HG02852 (cell line): Measurements from ENCODE around the gene TMEM176A.
"Not testable (repeated sequence)": the region's sequence is repeated elsewhere in the genome, so short reads cannot be mapped to it uniquely, and the experiment has no call there.

Source experiments
- ATAC-seq: cut with Tn5 transposase; IDR thresholded peaks from one replicate; pipeline ENCODE4 v1.9.1; 2021; ENCODE audit warnings: mild to moderate bottlenecking, moderate library complexity; ENCODE audit not compliant: unreplicated experiment

Gene TMEM176A, protein sequence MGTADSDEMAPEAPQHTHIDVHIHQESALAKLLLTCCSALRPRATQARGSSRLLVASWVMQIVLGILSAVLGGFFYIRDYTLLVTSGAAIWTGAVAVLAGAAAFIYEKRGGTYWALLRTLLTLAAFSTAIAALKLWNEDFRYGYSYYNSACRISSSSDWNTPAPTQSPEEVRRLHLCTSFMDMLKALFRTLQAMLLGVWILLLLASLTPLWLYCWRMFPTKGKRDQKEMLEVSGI

DNA sequence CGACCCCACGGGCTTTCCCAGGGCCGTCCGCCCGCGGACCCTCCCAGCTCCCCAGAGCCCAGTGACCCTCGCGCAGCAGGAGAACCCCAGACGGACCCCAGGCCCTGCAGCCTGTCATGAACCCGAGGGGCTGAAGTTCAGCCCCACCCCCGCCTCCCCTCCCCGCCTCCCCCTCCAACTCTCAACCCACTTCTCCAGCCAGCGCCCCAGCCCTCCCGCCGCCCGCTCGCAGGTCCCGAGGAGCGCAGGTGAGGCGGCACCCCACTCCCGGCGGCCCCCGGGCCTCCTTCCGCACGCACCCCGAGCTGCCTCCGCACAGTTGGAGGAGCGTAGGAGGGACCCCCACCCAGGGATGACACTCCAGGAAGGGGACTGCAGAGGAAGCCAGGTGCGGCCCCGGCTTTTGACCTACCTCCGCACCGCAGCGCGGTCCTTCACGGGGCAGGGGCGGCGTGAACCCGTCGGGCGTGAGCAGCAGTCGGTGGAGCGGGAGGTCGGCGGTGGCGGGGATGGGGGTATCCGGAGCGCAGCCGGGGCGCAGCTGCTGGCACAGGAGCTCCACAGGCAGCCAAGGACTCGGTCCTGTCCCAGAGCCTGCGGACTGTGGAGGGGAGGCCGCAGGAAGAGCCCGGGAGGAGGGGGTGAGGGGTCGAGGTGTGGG, at the start of gene TMEM176A:
Gene TMEM176A, plus strand, starts transcription at position 189 of the 661 bp plus-strand sequence. CDS start 782 bp downstream, outside the sequence.
- ATAC-seq = no peak

DNA sequence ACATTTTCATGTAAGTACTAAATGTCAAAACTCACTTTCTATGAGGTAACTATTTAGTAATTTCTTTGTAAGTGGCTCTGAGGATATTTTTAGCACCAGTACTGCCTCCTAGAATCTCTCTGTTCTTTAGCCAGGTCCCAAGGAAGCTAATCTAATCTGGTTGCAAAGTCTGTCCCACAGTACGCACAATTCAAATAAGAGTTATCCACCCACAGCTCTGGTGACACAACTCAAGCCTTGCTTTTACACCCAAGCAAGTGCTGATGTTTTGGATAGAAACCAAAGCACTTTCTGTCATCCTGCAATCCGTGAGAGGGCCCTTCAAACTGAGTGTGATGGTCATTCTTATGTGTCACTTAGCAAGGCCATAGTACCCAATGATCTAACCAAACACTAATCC, 48.9 kb upstream of the TMEM176A start:
- no peak for ATAC-seq

DNA sequence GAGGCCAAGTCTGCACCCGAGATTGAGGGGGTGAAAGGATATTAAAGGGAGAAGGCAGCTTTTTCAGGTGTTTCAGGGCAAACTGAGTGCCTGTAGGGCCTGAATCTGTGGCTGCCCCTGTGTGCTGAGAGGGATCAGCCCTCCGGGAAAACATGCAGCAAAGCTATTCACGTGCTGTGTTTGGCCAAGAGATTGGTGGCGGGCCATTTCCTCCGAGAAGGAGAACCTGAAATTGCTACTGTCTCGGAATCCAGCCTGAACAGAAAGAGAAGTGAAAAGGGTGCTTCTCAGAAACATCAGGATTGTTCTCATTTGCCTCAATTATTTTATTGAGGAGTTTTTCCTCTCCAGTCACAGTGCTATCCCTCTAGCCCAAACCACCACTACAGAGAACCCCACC, 47.3 kb upstream of the TMEM176A start:
- no peak for ATAC-seq

DNA sequence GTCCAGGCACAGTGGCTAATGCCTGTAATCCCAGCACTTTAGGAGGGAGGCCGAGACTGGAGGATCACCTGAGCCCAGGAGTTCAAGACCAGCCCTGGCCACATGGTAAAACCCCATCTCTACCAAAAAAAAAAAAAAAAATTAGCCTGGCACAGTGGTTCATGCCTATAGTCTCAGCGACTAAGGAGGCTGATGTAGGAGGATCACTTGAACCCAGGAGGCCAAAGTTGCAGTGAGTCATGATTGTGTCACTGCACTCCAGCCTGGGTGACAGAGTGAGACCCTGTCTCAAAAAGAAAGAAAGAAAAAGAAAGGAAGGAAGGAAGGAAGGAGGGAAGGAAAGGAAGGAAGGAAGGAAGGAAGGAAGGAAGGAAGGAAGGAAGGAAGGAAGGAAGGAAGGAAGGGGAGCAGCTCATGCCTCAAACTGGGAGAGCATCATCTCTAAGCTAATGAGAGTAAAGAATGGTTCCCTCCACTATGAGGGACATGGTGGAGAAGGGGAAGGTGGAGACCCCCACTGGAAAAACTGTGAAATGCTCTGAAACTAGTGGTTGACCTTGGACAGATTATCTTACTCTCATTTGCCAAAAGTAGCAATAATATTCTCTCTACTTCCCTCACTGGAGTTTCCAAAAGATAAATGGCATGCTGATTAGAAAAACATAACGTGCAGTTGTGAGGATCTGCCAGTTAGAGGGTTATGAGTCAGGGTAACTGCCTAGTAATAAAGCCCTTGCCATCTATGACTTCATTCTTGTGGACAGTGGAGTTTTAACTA, 46.6 kb upstream of the TMEM176A start:
- no peak for ATAC-seq

DNA sequence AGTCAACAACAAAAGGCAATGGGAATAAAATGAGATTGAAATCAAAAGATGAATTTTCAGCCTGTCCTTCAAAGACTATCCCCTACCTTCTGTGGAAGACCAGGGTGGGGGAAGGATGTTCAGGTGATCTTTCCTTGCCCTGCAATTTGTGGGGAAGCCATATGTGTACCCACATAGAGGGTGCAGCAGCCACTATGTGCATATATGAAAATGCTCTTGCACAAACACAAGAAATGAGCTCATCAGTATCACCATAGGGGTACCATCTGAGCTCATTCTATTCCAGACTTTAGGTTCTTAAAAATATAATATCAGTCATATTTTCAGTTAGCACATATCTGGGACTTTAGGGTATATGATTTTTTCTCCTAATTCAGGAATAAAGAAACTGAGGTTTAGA, 45.6 kb upstream of the TMEM176A start:
- no peak for ATAC-seq

DNA sequence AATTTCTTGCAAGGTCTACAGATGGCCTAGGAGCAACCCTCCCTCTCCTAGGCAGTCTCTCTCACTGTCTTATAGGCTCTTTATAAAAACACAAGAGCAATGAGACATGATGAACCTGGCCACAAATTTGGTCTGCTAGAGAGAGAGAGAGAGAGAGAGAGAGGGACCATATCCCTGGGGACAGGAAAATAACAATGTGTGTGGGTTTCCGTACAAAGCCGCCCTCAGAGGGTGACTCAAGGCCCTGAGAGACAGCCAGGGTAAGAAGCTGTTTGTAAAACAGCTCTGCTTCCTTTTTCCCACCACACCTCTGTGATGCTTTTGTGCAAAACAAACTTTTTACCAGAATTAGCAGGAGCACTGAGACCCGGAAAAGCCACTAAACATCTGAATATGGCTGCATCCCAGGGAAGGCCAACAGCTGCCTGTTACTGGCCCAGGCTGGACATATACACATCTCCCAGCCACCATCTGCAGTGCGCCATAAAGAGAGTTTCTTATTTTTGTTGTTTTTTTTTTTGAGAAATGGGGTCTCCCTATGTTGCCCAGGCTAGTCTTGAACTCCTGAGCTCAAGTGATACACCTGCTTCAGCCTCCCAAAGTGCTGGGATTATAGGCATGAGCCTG, 45.0 kb upstream of the TMEM176A start:
- peak; percentile 53 for ATAC-seq

DNA sequence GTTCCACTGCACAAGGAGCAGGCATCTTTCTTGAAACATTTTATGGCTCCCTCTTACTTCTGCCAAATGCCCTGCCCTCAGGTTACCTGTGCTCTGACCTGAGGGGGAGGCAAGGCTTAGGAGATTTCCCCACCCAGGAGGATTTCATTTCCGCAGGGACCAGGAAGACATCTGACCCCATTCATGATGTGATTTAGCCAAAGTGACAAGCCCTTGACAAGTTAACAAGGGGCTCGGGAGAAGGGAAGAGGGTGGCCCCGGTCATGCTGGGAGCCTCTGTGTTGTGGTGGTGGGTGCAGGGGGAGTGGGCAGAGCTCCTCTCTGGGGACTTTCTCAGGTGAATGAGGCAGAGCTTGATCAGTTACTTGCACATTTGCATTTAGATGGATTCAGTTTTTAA, 44.4 kb upstream of the TMEM176A start:
- no peak for ATAC-seq

DNA sequence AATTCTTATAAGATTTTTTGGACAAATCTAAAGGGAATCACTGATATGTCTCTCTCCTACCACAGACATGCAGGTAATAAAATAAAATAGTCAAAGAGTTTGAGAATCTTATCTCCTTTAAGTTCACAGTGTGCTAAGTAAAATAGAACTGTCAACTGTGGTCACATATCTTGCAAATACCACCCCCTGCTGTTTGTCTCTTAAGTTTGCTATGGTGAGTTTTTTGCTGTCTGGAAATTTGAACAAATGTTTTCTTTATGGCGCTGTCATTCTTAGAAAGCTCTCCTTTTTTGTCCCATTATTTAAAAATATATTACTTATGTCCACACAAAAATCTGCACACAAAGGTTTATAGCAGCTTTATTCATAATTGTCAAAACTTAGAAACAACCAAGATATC, 43.7 kb upstream of the TMEM176A start:
- no peak for ATAC-seq

DNA sequence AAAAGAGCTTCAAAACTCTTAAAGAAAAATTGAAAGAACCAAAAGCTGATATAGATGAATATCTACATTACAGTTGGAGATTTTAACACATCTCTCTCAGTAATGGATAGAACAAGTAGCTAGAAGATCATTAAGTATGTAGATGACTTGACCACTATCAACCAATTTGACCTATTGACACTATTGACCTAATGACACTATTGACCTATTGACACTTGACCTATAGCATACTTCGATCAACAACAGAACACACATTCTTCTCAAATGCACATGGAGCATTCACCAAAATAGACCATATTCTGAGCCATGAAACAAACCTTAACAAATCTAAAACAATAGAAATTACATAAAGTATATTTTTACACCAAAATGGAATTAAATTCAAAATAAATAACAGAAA, 41.1 kb upstream of the TMEM176A start:
- ATAC-seq = no peak

DNA sequence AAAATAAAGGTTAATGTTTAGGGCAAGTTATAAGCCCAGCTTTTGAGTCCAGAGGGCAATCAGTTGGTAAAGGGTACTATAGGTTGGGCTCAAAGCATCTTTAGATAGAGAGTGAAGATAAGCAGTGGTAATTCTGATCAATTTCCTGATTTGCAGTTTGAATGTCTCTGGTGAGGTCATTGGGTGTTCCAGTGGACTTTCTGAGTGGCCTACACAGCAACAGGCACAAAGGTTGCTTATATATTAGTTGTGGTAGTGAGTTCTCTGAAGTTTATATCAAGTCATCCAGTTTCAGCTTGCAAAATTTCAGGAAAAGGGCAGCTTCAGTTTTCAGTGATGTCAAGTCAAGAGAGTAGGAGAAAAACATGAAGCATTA, 34.2 kb upstream of the TMEM176A start:
- ATAC-seq = no peak

DNA sequence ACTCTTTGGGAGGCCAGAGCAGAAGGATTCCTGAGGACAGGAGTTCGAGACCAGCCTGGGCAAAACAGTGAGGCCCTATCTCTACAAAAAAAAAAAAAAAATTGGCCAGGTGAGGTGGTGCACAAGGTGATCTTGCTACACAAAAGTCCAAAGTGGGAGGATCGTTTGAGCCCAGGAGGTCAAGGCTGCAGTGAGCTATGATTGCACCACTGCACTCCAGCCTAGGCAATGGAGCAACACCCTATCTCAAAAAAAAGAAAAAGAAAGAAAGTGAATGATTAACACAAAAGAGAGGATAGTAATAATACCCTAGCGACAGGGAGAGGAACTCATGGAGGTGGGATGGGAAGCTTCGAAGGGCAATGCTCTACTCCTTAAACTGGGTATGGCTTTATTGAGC, 30.8 kb upstream of the TMEM176A start:
- no peak for ATAC-seq

DNA sequence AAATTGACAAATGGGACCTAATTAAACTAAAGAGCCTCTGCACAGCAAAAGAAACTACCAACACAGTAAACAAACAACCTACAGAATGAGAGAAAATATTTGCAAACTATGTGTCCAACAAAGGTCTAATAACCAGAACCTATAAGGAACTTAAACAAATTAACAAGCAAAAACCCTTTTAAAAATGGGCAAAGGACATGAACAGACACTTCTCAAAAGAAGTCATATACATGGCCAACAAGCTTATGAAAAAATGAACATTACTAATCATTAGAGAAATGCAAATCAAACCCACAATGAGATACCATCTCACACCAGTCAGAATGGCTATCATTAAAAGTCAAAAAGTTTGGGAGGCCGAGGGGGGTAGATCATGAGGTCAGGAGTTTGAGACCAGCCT, 26.4 kb upstream of the TMEM176A start:
- not testable (repeated sequence) for ATAC-seq

DNA sequence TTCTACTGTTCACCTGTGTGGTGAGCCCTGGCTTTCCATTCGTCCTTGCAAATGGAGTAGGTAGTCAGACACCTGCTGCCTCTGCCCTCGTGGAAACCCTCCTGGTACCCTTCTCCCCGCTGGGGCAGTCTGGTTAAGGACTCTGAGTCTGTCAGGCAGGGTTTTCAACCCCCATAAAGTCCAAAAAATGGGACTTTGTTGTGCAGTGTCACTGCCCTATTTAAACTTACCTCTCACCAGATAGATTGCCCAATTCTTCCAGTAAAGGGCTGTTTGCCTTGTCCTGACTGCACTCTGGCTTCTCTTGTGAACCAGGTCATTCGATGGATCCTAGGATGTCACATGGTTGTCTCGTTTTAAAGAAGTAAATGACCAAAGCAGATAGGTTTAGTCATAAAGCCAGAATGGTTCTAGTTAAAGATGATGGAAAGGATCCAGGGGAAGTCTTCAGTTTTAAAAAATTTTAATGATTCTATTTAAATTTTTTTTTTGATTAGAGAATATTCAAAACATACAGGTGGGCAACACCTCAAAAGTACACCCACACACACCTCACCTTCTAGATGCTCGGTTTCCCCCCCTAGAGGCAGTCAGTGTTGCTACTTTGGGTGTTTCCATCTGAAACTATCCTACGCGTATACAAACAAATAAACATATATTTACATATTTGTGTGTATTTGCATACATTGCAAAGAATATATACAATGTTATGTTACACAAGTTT, 22.4 kb upstream of the TMEM176A start:
- no peak for ATAC-seq

DNA sequence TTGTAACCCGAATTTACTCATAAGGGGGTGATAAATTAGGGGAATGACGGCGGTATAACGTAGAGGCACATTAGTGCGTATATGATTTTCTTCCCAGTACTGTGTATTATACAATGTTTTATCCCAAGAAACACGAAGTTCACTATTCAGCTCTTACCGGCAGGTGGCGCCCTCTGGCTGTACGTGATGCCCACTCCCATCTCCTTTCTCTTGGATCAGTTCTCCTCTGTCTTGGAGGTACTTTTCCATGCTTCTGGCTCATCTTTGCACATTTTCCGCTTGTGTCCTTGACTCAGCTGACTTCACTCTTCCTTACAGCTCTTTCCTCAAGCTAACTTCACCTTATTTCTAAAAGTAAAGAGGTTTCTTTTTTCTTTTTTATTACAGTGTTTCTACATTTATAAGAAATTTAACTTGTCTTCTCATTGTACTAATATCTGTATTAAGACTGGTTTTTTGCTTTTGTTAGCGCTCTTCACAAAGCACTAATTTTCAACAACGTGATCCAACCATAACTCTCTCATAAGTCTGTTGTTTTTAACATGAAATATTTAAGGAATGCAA, 21.7 kb upstream of the TMEM176A start:
- no peak for ATAC-seq

DNA sequence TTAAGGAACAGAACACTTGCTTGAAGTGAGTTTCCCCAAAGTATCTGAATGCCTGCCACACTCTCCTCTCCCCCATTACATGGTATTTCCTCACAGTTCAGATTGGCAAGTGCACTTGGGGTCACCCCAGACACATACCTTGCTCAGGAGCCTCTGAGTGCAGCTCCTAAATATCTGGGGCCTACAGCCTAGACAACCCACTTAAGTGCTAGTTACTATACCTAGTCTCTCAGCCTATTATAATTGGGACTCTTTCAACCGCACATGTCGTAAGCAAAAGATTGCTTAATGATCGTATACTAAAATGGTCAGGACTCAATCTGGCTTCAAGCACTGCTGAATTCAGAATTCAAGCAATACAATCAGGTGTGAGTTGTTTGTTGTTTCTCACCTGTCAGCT, 20.3 kb upstream of the TMEM176A start:
- ATAC-seq = no peak

DNA sequence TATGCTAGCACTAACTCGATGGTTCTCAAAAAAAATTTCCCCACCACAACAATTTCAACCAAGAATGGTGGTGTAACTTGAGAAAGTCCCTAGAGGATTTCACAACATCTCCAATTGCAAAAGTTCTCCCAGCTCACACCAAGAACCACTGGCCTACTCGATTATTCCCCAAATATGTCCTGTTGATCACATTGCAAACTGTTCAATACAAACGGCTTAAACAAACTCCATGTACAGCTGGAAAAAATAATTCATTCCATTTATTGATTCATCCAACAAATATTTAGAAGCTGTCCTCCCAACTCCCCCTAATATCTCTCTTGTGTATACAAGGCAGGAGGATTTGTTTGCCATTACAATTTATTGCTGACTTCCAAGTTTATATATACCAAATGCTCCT, 19.5 kb upstream of the TMEM176A start:
- ATAC-seq = no peak

DNA sequence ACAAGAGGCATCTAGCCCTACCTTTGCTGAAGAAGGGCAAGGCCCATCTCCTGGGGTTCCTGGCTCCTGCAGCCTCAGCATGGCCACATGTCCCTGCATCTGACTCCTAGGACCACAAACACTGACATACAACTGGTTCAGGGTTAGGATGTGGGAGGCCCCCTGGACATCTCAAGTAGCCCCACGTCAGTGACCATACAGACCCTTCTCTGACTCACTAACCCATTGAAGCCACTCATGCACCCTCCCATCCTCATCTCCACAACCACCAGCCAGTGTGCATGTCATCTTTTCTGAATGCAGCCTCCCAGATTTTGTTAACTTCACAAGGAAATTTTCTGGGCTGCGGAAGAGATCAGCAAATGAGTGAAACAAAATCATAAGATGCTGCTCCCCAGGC, 18.6 kb upstream of the TMEM176A start:
- ATAC-seq = no peak

DNA sequence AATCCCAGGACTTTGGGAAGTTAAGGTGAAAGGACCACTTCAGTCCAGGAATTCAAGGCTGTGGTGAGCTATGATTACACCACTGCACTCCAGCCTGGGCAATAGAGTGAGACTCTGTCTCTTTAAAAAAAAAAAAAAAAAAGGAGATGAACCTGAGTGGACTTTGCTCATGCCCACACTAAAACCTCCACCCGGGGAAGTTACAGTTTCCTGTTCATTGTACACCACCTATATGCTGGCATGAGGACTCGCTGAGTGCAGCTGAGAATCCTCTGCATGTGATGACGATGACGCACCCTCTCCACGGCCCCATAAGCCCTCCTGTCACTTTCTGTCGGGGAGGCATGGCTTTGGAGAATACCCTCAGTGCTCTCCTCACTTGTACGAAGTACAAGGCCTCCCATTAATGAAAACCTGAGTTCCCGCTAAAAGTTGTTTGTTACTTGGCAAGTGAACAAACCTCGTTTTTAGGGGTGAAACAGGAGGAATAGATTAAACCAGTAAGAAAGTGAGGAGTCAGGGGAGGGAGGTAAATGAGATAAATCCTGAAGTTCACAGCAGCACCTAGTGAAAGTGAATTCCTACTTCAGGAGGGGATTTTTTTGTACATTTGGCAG, 16.3 kb upstream of the TMEM176A start:
- ATAC-seq = no peak

DNA sequence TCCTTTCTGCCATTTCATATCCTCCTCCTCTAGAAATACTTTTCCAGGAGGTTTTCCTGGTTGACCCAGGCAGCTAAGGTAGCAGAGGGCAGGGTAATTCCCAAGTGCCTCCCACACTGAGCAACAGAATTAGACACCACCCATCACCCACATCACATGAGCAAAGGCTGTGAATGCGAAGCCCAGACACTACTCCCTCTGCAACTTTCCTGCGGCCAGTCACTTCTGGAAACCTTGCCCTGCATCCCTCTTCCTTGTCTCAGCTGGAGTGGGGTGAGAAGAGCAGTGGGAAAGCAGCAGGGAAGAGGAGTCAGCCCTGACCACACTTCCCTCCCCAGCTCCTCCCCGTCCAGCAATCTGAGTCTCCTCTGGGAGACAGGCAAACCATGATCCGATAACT, 15.6 kb upstream of the TMEM176A start:
- no peak for ATAC-seq
